Left kidney (tissue), 2 donors: ENCODE data around the gene KCNH1. TPM values are rescaled to one million over a fixed set of nuclear protein-coding genes. Genes with fewer than 3 reads are reported as not detected.
A peak's percentile ranks its signal among the peaks of the same experiment; 100 is the strongest.
"Not testable (repeated sequence)": the region's sequence is repeated elsewhere in the genome, so short reads cannot be mapped to it uniquely, and the experiment has no call there.

ENCODE experiments used
- DNase-seq: peaks from one replicate; pipeline ENCODE4 v3.0.0-alpha.2; 2013
- polyA plus RNA-seq: library from polyadenylated mRNA; unstranded; fragments of 120-200 nt; gene quantifications from one replicate; pipeline ENCODE4 v1.2.1, GENCODE V29; 2013; ENCODE audit not compliant: insufficient read length

Gene KCNH1
- polyA plus RNA-seq, 1 donor: 0.47 TPM

DNA sequence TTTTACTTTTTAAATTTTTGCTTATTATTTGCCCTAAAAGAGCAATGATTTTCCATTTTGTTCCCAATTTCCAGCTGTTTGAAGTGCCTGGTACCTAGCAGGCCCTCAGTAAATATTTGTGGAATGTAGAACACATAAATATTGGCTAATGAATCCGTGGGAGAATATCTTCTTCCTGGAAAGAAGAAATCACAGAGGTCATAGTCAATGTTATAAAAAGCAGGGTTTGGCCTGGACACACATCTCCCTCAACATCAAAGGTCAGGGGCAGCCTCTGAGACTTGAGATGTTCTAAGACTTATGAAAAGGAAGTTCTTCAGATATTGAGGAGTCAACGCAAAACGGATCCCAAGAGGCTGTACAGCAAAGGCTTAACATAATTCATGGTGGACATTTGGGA, 447.1 kb downstream of the KCNH1 start:
- no peak for DNase-seq

- no peak for DNase-seq
Measured at GRCh38 chr1:210685295-210685650, 448.7 kb downstream of the KCNH1 start.

DNA sequence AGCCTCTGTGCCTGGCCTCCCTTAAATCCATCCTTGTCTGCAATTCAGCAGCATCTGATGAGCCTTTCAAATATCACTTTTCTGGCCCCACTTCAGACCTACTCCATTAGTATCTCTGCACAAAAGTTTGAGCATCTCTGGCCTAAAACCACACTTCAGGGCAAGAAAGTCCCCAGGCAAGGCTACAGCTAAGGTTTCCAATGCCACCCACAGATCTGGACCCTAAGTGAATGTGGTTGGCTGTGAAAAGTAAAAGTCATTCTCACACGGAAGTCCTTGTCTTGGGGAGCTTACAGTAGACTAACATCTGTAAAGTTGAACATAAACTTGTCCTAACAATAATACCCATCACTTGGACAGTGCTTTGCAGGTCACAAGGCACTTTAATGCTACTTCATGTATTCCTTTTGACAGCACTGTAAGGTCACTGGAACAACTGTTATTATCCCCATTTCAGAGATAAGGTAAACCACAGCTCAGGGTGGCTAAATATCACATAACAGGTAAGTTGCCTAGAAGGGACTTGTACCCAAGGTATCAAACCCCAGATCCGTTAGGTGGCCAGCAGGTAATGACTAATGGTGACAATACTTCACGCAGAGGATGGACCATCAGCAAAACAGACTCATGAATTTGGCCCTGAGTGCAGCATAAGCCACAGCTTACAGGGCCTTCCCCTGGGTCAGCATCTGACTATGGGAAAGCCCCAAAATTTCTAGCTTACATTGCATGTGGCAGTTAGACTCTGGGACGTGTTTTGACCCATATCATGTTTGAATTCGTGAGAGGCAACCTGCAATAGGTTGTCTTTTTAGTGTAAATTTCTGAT, 449.3 kb downstream of the KCNH1 start:
- DNase-seq: no peak

DNA sequence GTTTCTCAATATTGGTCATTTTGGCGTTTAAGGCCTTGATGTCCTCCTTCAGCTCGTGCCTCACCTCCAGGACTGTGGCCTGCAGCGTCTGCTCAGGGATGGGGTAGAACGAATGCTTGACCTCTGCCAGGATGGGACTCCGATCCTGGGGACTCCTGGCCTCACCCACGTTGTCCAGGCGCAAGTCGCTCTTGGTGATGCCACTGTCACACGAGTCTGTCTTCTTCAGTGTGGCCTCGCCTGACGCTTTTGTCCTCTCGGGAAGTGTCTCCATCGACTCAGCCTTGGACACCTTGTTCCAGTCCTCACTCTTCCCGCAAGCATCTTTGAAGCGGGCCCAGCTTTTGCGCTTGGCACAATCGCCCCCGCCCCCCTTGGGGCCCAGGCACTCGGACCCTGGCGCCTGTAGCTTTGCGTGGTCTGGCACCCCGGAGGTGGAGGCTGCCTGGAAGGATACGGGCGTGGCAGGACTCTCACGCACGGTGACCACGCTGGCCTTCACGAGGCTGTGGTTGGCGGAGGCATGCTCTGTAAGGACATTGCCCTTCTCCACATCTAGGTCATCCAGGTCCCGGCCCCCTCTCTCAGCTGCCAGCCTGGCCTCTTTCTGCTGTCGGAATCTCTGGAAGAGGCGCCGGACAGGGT, 450.4 kb downstream of the KCNH1 start:
- no peak for DNase-seq

DNA sequence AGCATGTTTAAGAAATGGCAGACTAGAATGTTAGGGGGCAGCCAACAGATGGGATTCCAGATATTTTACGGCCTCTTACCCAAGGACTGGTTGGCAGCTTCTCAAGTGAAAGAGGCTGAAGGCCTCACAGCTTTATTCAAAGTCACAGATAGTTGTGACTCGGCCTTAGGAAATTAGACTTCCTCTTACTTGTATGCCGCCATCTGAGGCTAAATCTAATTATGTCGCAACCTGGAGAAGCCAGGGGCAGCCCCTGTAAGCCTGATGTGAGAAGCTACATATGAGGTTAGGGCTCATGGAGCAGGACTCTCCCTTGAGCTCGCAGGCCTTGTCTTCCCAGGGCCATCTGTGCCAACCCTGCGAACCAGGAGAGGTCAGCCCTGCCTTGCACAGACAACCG, 452.8 kb downstream of the KCNH1 start:
- no peak for DNase-seq

DNA sequence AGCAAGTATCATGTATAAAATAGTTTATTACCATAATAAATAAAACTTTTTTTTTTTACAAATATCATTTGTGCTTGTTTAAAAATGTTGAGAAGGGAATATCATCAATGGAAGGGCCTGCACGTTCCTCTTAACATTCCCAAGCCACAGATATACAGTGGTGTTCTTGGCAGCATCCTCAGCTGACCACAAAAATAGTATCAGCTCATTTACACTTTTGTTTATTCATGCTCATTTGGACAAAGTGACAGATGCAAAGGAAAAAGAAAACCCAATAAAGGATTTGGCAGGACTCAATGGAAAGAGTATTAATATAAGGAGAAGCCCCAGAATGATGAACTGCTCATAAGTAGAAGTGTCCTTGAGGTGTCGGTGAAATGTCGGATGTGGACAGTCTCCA, 455.6 kb downstream of the KCNH1 start:
- DNase-seq: no peak

DNA sequence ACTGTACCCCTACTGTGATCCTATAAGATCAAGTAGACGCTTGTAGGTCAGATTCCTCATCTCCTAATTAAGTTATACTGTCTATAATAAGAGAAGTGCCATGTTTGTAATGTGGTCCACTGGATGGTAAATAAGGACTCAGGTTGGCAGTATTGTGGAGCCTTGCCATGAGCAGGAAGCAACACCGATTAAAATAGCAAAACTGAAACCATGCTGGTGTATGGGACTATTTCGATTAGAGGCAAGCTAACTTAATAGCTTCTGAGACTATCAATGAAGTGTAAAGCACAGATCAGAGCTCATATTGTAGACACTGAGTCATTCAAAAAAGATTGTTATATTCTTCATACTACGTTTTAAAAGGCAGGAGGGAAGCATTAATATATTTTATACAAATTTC, 456.4 kb downstream of the KCNH1 start:
- DNase-seq: no peak

- DNase-seq: no peak
Measured at GRCh38 chr1:210676539-210676938, 457.4 kb downstream of the KCNH1 start.

- DNase-seq: no peak
Measured at GRCh38 chr1:210674151-210674550, 459.8 kb downstream of the KCNH1 start.

GRCh38 chr1:210669951-210670350, 464.0 kb downstream of the KCNH1 start:
- no peak for DNase-seq

DNA sequence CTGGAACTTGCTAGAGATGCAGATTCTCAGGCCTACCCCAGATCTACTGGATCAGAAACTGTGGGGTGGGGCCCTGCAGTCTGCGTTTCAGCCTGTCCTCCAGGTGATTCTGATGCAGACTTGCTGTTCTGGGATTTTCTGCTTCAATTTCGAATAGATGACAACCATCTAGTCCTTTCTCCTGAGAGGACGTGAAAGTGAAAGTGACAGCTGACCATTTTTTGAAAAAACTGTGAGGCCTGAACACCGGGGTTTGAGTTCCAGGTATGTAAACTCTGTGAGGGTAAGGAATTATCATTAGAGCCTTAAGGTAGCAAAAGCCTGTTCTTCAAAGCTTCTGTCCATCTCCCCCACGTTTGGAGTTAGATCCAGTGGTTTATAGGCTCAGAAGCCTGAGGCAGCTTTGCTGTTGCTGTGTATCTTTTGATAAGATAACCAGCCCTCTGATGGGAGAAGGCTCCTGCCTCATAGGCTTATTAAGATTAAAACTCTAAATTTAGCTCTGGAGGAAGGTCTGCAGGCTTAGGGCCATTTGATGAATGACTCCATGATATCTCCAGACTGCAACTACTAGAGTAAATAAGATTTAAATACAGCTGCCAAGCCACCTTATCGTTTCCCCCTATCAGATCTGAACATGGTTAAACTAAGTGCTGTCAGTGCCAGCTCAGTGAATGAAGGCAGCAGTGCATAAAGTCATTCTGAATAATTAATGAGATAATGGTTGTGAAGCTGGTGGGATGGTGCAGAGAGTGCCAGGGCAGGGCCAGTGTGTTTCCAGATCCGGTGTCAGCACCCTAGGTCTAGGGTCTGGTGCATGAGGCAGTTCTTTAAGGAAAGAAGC, 470.0 kb downstream of the KCNH1 start:
- DNase-seq: no peak

DNA sequence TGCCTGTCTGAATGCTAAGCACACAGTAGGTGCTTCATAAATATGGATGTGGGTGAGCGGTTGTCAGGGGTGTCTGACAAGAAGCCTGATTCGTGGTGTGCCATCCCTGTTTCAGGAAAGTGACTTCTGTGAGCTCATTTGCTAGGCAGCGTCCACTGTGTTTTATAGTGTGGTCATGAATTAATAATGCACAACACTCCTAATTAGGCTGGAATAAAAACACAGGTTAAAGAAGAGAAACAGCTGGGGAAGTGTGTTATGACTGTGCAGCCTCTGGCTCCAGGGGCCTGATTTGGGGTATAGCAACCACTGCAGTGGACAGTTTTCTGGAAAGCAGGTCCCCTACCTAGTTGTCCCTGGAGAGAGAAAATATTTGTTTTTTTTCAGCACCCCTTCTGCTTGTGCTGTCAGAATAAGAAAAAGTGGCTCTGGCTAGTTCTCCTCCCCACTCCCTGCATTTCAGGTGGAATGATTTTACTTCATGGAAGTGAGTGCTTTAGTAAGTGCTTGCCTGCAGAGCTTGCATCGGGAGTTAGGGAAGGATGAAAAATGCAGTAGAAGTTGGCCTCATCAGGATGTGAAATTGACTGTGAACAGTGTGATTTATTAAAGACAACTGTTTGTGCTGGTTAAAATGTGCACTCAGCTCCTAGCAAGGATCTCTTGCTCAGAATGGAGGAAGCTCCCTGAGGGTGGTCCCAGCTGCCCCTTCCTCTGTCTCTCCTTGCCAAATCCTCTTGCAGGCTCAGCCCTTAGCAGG, 471.5 kb downstream of the KCNH1 start:
- DNase-seq: peak; percentile 11

GRCh38 chr1:210661520-210661919, 472.4 kb downstream of the KCNH1 start:
- DNase-seq: not testable (repeated sequence)

GRCh38 chr1:210657806-210658205, 476.1 kb downstream of the KCNH1 start:
- no peak for DNase-seq

DNA sequence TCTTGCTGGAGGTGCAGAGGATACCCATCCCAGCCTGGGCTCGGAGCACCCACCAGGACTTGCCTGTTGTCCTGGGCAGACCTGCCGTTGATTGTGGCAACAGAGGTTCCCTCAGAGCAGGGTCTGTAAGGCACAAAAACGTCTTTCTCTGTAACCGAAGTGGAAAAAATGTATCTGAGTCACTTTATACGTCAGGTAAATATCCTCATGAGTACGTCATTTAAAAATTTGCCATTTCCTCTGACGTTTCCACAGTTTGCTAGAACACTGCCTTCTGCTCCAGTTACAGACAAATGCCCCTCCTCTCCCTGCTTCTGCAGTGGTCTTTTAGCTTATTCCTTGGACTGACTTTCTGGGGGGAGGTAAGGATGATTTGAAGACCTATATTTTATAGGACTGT, 478.4 kb downstream of the KCNH1 start:
- no peak for DNase-seq

- DNase-seq: no peak
Measured at GRCh38 chr1:210654176-210654981, 479.6 kb downstream of the KCNH1 start.

DNA sequence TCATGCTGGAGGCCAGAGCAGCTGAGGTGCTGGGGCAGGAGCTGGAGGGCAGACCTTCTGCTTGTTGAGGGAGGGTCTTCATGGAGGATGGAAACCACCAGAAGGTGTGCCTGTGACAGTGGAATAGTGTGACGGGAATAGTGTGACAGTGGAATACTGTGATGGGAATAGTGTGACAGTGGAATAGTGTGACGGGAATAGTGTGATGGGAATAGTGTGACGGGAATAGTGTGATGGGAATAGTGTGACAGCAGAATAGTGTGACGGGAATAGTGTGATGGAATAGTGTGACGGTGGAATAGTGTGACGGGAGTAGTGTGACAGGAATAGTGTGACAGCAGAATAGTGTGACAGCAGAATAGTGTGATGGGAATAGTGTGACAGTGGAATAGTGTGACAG, 480.2 kb downstream of the KCNH1 start:
- no peak for DNase-seq

DNA sequence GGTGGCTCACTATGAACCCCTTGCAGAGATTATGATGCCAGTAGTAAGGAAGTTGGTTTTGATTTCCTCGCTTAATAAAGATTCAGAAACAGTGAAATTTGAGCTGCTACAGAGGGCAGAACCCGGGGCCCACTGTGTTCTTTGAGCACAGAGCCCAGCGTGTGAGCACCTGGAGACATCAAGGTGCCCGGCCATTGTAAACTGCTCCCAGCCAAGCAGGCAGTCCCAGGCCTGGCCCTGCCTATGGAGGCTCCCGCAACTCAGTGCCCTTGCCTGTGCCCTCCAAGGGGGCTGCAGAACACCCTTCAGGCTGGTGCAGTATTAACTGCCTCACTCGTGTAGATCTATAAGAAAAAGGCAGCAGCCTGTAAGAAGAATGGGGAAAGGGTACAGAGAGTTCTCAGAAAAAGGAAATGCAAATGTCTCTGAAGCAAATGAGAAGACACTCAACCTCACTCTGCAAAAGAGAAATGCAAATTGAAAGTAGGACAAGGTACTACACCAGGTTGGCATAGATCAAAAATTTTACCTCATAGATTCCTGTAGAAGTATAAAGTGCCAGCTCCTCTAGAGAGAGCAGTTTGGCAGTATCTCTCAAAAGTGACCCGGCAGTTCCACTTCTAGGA, 481.5 kb downstream of the KCNH1 start:
- DNase-seq: no peak

- DNase-seq: no peak
Measured at GRCh38 chr1:210650403-210650802, 483.5 kb downstream of the KCNH1 start.

- no peak for DNase-seq
Measured at GRCh38 chr1:210648588-210649269, 485.2 kb downstream of the KCNH1 start.
